ENCODE measurements around the gene L3MBTL4.

GRCh38 chr18:5997361-5997760 lies 417.4 kb downstream of the L3MBTL4 start:
- TF ChIP-seq CTCF (IDR thresholded peaks at IDR 0.05) (no peak), POLR2A (IDR thresholded peaks at IDR 0.05) (no peak)
